Bronchial epithelial cell (primary cell): ENCODE measurements around the gene DCLK3. TPM values are rescaled to one million over a fixed set of nuclear protein-coding genes. Genes with fewer than 3 reads are reported as not detected.

ENCODE experiments used
- DNase-seq: peaks from one replicate; pipeline ENCODE4 v3.0.0-alpha.2; 2010; ENCODE audit warnings: low read depth
- FAIRE-seq: peaks from 2 replicates; lab custom pipeline; 2011; peaks lifted over from hg19 to GRCh38; lab: Jason Lieb, UNC
- H3K27me3 ChIP-seq: 2 replicates; pipeline ENCODE4 v1.5.1; 2011; ENCODE audit warnings: low read length; ENCODE audit not compliant: control insufficient read depth, insufficient read depth
- H3K36me3 ChIP-seq: 2 replicates; pipeline ENCODE4 v1.5.1; 2011; ENCODE audit warnings: low read length; ENCODE audit not compliant: control insufficient read depth, insufficient read depth
- H3K4me3 ChIP-seq: 2 replicates; pipeline ENCODE4 v1.5.1; 2011; ENCODE audit warnings: mild to moderate bottlenecking, low read depth, low read length, control low read depth
- total RNA-seq: library from RNA; depleted of rRNA; stranded (reverse); fragments of >200 nt; gene quantifications from 2 replicates; pipeline ENCODE4 v1.2.1, GENCODE V29; 2014
- TF ChIP-seq, protein P1 (sequence below): IDR thresholded peaks from 2 replicates; pipeline ENCODE4 v1.5.1; 2011; ENCODE audit warnings: mild to moderate bottlenecking, moderate library complexity, low read length, control low read depth, inconsistent platforms; ENCODE audit not compliant: insufficient read depth, severe bottlenecking

The DCLK3 gene
- total RNA-seq, 1 donor from 2014 or later = not detected

DNA sequence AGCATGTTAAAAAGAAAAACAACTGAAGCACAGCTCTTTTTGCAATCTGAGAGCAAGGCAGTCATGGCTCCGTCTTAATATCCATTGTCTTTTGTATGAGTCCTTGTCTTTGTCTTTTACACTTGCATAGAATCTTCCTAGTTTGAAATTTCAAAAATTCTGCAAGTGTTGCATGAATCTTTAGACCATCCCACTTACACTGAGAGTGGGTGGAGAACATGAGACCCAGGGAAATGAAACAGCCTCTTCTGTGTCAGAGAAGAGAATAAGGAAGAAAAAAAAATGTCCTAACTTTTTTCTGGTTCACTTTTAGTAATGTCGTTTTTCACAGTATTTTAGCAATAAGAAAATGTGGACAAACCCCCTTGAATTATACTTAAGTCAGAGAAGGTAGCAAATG is 12.1 kb upstream of the DCLK3 start:
- TF ChIP-seq, protein P1, sequence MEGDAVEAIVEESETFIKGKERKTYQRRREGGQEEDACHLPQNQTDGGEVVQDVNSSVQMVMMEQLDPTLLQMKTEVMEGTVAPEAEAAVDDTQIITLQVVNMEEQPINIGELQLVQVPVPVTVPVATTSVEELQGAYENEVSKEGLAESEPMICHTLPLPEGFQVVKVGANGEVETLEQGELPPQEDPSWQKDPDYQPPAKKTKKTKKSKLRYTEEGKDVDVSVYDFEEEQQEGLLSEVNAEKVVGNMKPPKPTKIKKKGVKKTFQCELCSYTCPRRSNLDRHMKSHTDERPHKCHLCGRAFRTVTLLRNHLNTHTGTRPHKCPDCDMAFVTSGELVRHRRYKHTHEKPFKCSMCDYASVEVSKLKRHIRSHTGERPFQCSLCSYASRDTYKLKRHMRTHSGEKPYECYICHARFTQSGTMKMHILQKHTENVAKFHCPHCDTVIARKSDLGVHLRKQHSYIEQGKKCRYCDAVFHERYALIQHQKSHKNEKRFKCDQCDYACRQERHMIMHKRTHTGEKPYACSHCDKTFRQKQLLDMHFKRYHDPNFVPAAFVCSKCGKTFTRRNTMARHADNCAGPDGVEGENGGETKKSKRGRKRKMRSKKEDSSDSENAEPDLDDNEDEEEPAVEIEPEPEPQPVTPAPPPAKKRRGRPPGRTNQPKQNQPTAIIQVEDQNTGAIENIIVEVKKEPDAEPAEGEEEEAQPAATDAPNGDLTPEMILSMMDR = no peak
- no peak for FAIRE-seq
- DNase-seq = no peak

DNA sequence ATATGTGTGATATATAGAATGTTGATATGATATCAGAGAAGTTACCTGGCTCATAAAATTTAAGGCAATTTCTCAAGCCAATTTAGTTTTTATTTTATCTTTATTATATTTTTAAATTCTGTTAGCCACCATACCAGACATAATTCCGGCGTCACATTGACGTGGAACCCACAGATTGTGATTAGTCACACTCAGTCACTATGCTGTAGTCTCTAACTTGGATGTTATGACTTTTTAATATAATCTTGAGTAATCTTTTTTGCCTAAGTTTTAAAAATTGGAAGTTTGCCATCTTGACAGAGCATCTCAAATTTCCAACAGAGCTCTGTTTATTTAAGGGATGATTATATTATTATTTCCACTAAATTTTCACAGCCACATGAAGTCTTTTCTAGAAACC is 9.7 kb upstream of the DCLK3 start:
- no peak for FAIRE-seq
- no peak for DNase-seq
- TF ChIP-seq, protein P1 = no peak
- Histone ChIP-seq H3K36me3 (no peaks in the 10 kb centered on the region), H3K4me3 (no peak overlapping the region), H3K27me3 (peaks cover 5% of the 10 kb centered on the region)

More for the DNA sequence above, 12.1 kb upstream of the DCLK3 start:
- H3K4me3 ChIP-seq = no peak overlapping the region
- no peaks in the 10 kb centered on the region for H3K36me3 ChIP-seq
- H3K27me3 ChIP-seq = peaks cover 5% of the 10 kb centered on the region

DNA sequence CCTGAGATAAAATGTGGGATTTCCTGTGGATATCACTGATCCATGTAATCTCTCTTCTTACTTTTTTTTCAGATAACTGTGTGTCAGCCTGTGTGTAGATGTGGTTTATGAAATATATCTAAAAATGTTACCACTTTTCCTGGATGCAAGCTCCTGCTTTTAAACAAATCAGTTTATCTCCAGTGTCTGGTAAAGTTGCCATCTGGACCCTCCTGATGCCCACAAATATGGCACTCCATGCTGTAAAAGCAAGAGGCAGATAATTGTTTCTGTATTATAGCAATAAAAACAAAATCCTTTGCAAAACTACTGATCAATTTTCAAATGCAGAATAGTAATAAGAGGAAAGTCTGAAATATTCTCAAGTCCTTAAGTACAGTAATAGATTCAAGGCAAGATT is 7.6 kb upstream of the DCLK3 start:
- Histone ChIP-seq H3K4me3 (no peak overlapping the region), H3K36me3 (no peaks in the 10 kb centered on the region), H3K27me3 (no peaks in the 10 kb centered on the region)
- DNase-seq = no peak
- FAIRE-seq = no peak
- TF ChIP-seq, protein P1 = no peak

DNA sequence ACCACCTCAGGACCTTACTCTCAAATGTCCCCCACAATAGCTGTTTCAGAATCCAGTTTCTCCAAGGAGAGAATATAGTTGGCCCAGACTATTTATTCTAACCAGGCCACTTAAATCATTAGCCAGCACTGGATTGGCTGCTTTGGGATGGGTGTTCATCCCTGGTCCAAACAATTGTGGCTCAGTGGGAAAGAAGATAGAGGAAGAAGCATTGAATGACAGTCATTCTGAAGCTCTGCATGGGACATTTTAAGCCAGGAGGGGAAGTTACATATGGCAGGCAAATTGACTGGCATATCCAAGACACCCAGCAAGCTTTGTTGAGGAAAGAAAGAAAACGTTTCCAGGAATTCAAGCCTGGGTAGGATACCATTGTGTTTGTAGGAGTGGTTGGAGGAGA is 5.6 kb upstream of the DCLK3 start:
- DNase-seq = no peak
- Histone ChIP-seq H3K27me3 (peaks cover 6% of the 10 kb centered on the region), H3K36me3 (no peaks in the 10 kb centered on the region), H3K4me3 (no peak overlapping the region)
- TF ChIP-seq, protein P1 = no peak
- no peak for FAIRE-seq

DNA sequence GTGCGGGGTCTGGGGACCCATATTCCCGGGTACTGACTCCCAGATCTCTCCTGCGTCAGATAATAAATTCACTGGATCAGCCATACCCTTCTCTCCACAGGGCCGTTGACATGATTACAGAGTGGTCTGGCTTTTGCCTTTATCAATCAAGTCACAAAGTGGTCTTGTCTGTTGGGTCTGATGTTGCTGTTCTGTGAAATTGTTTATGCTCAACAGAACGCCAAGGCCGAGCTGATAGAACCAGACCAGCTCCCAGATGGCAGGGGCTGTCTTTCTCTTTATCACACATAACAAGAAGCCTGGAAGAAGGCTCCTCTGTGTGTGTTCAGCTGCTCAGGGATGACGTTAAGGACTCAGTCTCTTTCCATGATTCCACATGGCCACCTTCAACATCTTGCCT is 751 bp upstream of the DCLK3 start:
- Histone ChIP-seq H3K27me3 (peaks cover 25% of the 10 kb centered on the region), H3K36me3 (no peaks in the 10 kb centered on the region), H3K4me3 (no peak overlapping the region)
- DNase-seq (no peak), FAIRE-seq (no peak)
- TF ChIP-seq, protein P1 = no peak

DNA sequence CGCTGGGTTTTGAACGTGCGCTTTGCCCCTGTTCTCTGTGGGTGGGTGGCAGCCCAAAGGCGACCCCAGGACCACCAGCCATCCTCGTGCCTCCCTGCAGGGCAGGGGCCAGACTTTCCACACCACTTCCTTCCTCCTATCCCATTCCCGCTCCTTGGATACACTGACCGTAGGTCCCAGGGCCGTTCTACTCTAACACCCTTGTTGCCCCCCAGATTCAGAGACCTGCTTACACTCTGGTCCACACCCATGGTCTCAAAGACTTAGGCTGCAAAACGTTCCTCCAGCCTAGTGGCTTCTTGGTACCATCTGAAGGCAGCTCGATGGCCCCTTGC is 318 bp upstream of the DCLK3 start:
- Histone ChIP-seq H3K27me3 (peaks cover 25% of the 10 kb centered on the region), H3K36me3 (no peaks in the 10 kb centered on the region), H3K4me3 (no peak overlapping the region)
- TF ChIP-seq, protein P1 = no peak
- no peak for FAIRE-seq
- DNase-seq = no peak
